ENCODE measurements around the gene C8A. TPM values are rescaled to one million over a fixed set of nuclear protein-coding genes. Genes with fewer than 3 reads are reported as not detected.

C8A gene
- total RNA-seq, 1 experiment from 2014 or later = not detected

DNA sequence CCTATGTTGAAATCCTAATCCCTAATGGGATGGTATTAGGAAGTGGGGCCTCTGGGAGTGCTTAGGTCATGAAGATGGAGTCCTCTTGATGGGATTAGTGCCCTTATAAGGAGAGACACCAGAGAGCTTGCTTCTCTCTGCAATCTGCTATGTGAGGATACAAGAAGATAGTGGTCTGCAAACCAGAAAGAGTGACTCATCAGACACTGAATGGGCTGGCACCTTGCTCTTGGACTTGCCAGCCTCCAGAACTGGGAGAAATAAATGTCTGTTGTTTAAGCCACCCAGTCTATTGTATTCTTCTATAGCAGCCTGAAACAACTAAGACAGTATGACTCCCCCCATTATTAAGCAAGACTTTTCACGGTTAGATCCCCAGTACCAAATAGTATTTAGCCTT, 67.9 kb downstream of the C8A start:
- Mint-ChIP-seq H3K9me3 (ENCODE audit: low read depth, unreplicated experiment) (peaks cover 3% of the 10 kb centered on the region), H3K4me1 (ENCODE audit: low read depth, unreplicated experiment) (no peaks in the 10 kb centered on the region), H3K36me3 (ENCODE audit: insufficient read depth, unreplicated experiment) (no peaks in the 10 kb centered on the region), H3K4me3 (ENCODE audit: low read depth, unreplicated experiment) (no peak overlapping the region), H3K27ac (ENCODE audit: unreplicated experiment) (no peak overlapping the region), H3K27me3 (ENCODE audit: unreplicated experiment) (no peaks in the 10 kb centered on the region)
- CTCF ChIA-PET = no interaction called here
- DNase-seq = no peak
- intact Hi-C loops (cut with micrococcal nuclease; ENCODE audit: unreplicated experiment) = no loop called here
- BruUV-seq (replicated peaks) = no TSS peak
- TF ChIP-seq, protein P1, sequence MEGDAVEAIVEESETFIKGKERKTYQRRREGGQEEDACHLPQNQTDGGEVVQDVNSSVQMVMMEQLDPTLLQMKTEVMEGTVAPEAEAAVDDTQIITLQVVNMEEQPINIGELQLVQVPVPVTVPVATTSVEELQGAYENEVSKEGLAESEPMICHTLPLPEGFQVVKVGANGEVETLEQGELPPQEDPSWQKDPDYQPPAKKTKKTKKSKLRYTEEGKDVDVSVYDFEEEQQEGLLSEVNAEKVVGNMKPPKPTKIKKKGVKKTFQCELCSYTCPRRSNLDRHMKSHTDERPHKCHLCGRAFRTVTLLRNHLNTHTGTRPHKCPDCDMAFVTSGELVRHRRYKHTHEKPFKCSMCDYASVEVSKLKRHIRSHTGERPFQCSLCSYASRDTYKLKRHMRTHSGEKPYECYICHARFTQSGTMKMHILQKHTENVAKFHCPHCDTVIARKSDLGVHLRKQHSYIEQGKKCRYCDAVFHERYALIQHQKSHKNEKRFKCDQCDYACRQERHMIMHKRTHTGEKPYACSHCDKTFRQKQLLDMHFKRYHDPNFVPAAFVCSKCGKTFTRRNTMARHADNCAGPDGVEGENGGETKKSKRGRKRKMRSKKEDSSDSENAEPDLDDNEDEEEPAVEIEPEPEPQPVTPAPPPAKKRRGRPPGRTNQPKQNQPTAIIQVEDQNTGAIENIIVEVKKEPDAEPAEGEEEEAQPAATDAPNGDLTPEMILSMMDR (IDR thresholded peaks at IDR 0.05; ENCODE audit: unreplicated experiment) = no peak

DNA sequence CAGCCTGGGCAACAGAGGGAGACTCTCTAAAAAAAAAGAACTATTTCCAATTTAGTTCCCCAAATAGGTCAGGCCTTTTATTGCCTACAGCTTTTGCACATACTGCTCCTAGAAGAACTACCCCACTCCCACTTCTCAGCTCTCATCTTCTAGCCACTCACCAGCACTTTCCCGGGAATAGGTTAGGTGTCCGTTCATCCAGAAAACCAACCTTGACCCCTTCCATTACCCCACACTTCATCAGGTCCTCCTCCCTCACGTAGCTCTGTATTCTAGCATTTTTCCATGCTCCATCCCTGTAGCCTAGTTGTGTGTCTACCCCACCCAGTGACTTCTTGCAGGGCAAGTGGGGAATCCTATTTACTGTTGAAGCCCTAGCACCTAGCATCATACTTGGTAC, 68.6 kb downstream of the C8A start:
- Mint-ChIP-seq H3K36me3 (ENCODE audit: insufficient read depth, unreplicated experiment) (no peaks in the 10 kb centered on the region), H3K27me3 (ENCODE audit: unreplicated experiment) (no peaks in the 10 kb centered on the region), H3K27ac (ENCODE audit: unreplicated experiment) (no peak overlapping the region), H3K4me1 (ENCODE audit: low read depth, unreplicated experiment) (no peaks in the 10 kb centered on the region), H3K9me3 (ENCODE audit: low read depth, unreplicated experiment) (peaks cover 3% of the 10 kb centered on the region), H3K4me3 (ENCODE audit: low read depth, unreplicated experiment) (no peak overlapping the region)
- intact Hi-C loops (cut with micrococcal nuclease; ENCODE audit: unreplicated experiment) = no loop called here
- BruUV-seq (replicated peaks) = no TSS peak
- DNase-seq = no peak
- CTCF ChIA-PET = no interaction called here
- TF ChIP-seq, protein P1 (IDR thresholded peaks at IDR 0.05; ENCODE audit: unreplicated experiment) = no peak

DNA sequence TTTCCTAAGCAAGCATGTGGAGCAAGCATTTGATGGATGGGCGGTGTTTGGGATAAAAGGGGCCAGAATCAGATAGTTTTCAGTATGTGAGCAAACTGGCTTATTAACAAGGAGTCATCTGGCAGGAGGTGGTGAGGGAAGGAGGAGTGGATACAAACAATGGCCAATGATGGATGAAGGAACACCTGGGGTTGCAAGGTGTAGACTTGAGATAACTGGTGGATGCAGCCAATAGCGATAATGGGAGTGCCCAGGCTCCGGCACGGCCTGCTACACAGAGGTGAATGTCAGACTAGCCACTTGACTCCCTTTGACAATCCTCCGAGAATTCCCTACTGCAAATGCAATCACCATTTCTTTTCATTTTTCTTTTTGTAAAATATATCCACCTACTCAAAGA, 69.5 kb downstream of the C8A start:
- CTCF ChIA-PET = no interaction called here
- no peaks in the 10 kb centered on the region for H3K27me3 Mint-ChIP-seq (ENCODE audit: unreplicated experiment)
- DNase-seq = no peak
- no peaks in the 10 kb centered on the region for H3K4me1 Mint-ChIP-seq (ENCODE audit: low read depth, unreplicated experiment)
- peaks cover 8% of the 10 kb centered on the region for H3K9me3 Mint-ChIP-seq (ENCODE audit: low read depth, unreplicated experiment)
- TF ChIP-seq, protein P1 (IDR thresholded peaks at IDR 0.05; ENCODE audit: unreplicated experiment) = no peak
- no peak overlapping the region for H3K27ac Mint-ChIP-seq (ENCODE audit: unreplicated experiment)
- intact Hi-C loops (cut with micrococcal nuclease; ENCODE audit: unreplicated experiment) = no loop called here
- no peaks in the 10 kb centered on the region for H3K36me3 Mint-ChIP-seq (ENCODE audit: insufficient read depth, unreplicated experiment)
- H3K4me3 Mint-ChIP-seq (ENCODE audit: low read depth, unreplicated experiment) = no peak overlapping the region
- BruUV-seq (replicated peaks) = no TSS peak

DNA sequence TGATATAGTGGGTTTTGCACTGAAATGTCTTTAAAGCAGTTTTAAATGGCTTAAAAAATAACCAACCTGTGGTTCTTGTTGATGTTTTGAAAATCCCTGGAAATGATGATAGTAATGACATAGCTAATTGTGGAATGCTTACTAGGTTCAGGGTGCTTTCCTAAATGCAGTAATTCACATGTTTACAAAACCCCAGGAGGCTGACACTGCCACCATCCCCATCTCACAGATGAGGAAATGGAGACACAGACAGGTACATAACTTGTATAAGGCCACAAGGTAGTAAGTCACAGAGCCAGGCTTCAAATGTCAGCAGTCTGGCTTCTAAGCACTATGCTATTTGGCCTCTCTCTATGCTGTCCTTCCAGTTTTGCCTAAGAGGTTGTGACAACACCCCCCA, 70.6 kb downstream of the C8A start:
- Mint-ChIP-seq H3K27ac (ENCODE audit: unreplicated experiment) (no peak overlapping the region), H3K4me3 (ENCODE audit: low read depth, unreplicated experiment) (no peak overlapping the region), H3K4me1 (ENCODE audit: low read depth, unreplicated experiment) (no peaks in the 10 kb centered on the region), H3K36me3 (ENCODE audit: insufficient read depth, unreplicated experiment) (no peaks in the 10 kb centered on the region), H3K27me3 (ENCODE audit: unreplicated experiment) (no peaks in the 10 kb centered on the region), H3K9me3 (ENCODE audit: low read depth, unreplicated experiment) (peaks cover 8% of the 10 kb centered on the region)
- DNase-seq = no peak
- CTCF ChIA-PET = no interaction called here
- BruUV-seq (replicated peaks) = no TSS peak
- intact Hi-C loops (cut with micrococcal nuclease; ENCODE audit: unreplicated experiment) = no loop called here
- TF ChIP-seq, protein P1 (IDR thresholded peaks at IDR 0.05; ENCODE audit: unreplicated experiment) = no peak

DNA sequence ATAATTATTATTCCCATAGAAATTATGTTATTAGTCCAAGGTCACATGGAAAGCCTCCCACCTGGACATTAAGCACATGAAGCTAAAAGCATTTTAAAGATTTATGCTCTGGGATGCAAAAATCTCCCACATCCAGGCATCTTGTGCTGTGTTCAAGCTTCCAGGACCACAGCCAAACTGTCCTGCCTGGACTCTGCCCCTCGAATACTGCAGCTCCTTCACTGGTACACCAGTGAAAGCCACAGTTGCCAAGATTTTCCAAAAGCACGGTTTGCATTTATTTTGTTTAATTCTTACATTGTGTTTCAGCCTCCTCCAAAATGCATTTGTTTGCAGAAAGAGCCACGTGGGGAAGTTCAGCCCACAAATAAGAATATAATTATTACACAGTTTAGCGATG, 72.6 kb downstream of the C8A start:
- Mint-ChIP-seq H3K4me1 (ENCODE audit: low read depth, unreplicated experiment) (no peaks in the 10 kb centered on the region), H3K4me3 (ENCODE audit: low read depth, unreplicated experiment) (no peak overlapping the region), H3K27me3 (ENCODE audit: unreplicated experiment) (no peaks in the 10 kb centered on the region), H3K36me3 (ENCODE audit: insufficient read depth, unreplicated experiment) (no peaks in the 10 kb centered on the region), H3K27ac (ENCODE audit: unreplicated experiment) (no peak overlapping the region), H3K9me3 (ENCODE audit: low read depth, unreplicated experiment) (peaks cover 8% of the 10 kb centered on the region)
- BruUV-seq (replicated peaks) = no TSS peak
- no peak for DNase-seq
- CTCF ChIA-PET = no interaction called here
- TF ChIP-seq, protein P1 (IDR thresholded peaks at IDR 0.05; ENCODE audit: unreplicated experiment) = no peak
- intact Hi-C loops (cut with micrococcal nuclease; ENCODE audit: unreplicated experiment) = no loop called here
